CD4-positive, alpha-beta T cell (primary cell): Measurements from ENCODE around the gene DTX2. TPM values are rescaled to one million over a fixed set of nuclear protein-coding genes. Genes with fewer than 3 reads are reported as not detected.

Source experiments
- ATAC-seq: fragments of 200-7000 bp; cut with Tn5 transposase; one replicate; pipeline ENCODE4 v1.10.0; 2022; ENCODE audit warnings: mild to moderate bottlenecking; ENCODE audit not compliant: poor library complexity
- CTCF ChIA-PET: fragments of 350-600 bp; sonication (Branson Sonifier 250); formaldehyde crosslinking; loops from one replicate; lab custom pipeline; 2021; ENCODE audit warnings: antibody characterized with exemption, inconsistent platforms; lab: Charles Lee
- POLR2A ChIA-PET: fragments of 350-600 bp; sonication (Branson Sonifier 250); formaldehyde crosslinking; loops from one replicate; lab custom pipeline; 2021; ENCODE audit warnings: antibody characterized with exemption, inconsistent platforms; lab: Charles Lee
- DNase-seq, 14 experiments: peaks; one replicate each; pipeline ENCODE4 v3.0.0-alpha.2; 2013 to 2020; ENCODE audit warnings: mixed read lengths in 2 of 14
- H3K27ac ChIP-seq, 2 donors: one replicate each; pipeline versions ENCODE4 v1.5.1 to v1.7.0; 2013; ENCODE audit warnings: low read length in 2 of 2, low read depth in 1 of 2, mild to moderate bottlenecking in 1 of 2
- H3K27me3 ChIP-seq, 2 experiments: 1 replicate in 1 of 2; 2 replicates in 1 of 2; pipeline versions ENCODE4 v1.6.1 to v1.7.0; 2013; ENCODE audit warnings: low read length in 2 of 2, control low read depth in 1 of 2, mild to moderate bottlenecking in 1 of 2, moderate library complexity in 1 of 2; ENCODE audit not compliant: insufficient read depth in 2 of 2, control insufficient read depth in 1 of 2
- H3K36me3 ChIP-seq: one replicate; pipeline ENCODE4 v1.6.1; 2013; ENCODE audit warnings: low read length, control low read depth; ENCODE audit not compliant: insufficient read depth
- H3K4me1 ChIP-seq: one replicate; pipeline ENCODE4 v1.6.1; 2013; ENCODE audit warnings: low read length, control low read depth; ENCODE audit not compliant: insufficient read depth
- H3K4me3 ChIP-seq: one replicate; pipeline ENCODE4 v1.5.1; 2013; ENCODE audit warnings: mild to moderate bottlenecking, low read length, moderate library complexity
- H3K9me3 ChIP-seq, 2 experiments: 1 replicate in 1 of 2; 2 replicates in 1 of 2; pipeline versions ENCODE4 v1.6.1 to v1.7.0; 2013; ENCODE audit warnings: low read length in 2 of 2, mild to moderate bottlenecking in 2 of 2, control low read depth in 1 of 2, moderate library complexity in 1 of 2; ENCODE audit not compliant: control insufficient read depth in 1 of 2, insufficient read depth in 1 of 2
- H3K27ac Mint-ChIP-seq: one replicate; pipeline ENCODE4 v1.8.0; 2020; ENCODE audit warnings: mixed read lengths
- H3K27me3 Mint-ChIP-seq: one replicate; pipeline ENCODE4 v1.8.0; 2021; ENCODE audit warnings: mixed read lengths
- H3K36me3 Mint-ChIP-seq: one replicate; pipeline ENCODE4 v1.8.0; 2021; ENCODE audit warnings: low read depth, mixed read lengths
- H3K4me1 Mint-ChIP-seq: one replicate; pipeline ENCODE4 v1.8.0; 2021; ENCODE audit warnings: low read depth, mixed read lengths
- H3K4me3 Mint-ChIP-seq: one replicate; pipeline ENCODE4 v1.8.0; 2020; ENCODE audit warnings: mild to moderate bottlenecking, mixed read lengths
- H3K9me3 Mint-ChIP-seq: one replicate; pipeline ENCODE4 v1.8.0; 2020; ENCODE audit warnings: mixed read lengths
- CTCF ChIP-seq: fragments of 200-600 bp; IDR thresholded peaks from one replicate; pipeline ENCODE4 v1.8.0; 2022; ENCODE audit warnings: antibody characterized with exemption, mild to moderate bottlenecking
- intact Hi-C, 2 experiments: fragments of 100-400 bp; cut with DNase I in 1 of 2; cut with micrococcal nuclease in 1 of 2; formaldehyde crosslinking; loops; one replicate each; pipeline versions ENCODE4 v1.15.1 to v1.9.0; 2023 to 2025; cut with DNase I, micrococcal nuclease
- total RNA-seq, 174 experiments: library from RNA in 2 of 174; stranded (reverse) in 2 of 174; gene quantifications; one replicate each; pipeline ENCODE4 v1.2.3 and lab custom pipeline; 2021 to 2026

Gene DTX2
- total RNA-seq, 2 experiments from 2014 or later = 18.2 to 19.2 TPM

- H3K27me3 ChIP-seq = peaks cover 0 to 2% of the 10 kb centered on the region in 2 experiments
- ChIA-PET CTCF (no interaction called here), POLR2A (no interaction called here)
- H3K27ac Mint-ChIP-seq = no peak overlapping the region
- peaks cover 5% of the 10 kb centered on the region for H3K4me1 ChIP-seq
- intact Hi-C loops = no loop called here
- no peak for ATAC-seq
- H3K36me3 ChIP-seq = no peaks in the 10 kb centered on the region
- DNase-seq = no peak
- no peaks in the 10 kb centered on the region for H3K36me3 Mint-ChIP-seq
- H3K27ac ChIP-seq = no peak overlapping the region
- H3K9me3 ChIP-seq = no peaks in the 10 kb centered on the region
- peaks cover 4% of the 10 kb centered on the region for H3K27me3 Mint-ChIP-seq
- H3K4me1 Mint-ChIP-seq = no peaks in the 10 kb centered on the region
- no peaks in the 10 kb centered on the region for H3K9me3 Mint-ChIP-seq
- no peak overlapping the region for H3K4me3 Mint-ChIP-seq
- H3K4me3 ChIP-seq = no peak overlapping the region
- TF ChIP-seq CTCF = no peak
These were observed 35.3 kb upstream of the DTX2 start for GRCh38 chr7:76426246-76426645.

- Histone ChIP-seq H3K36me3 (no peaks in the 10 kb centered on the region), H3K9me3 (no peaks in the 10 kb centered on the region), H3K4me3 (no peak overlapping the region), H3K4me1 (peaks cover 5% of the 10 kb centered on the region), H3K27me3 (peaks cover 0 to 2% of the 10 kb centered on the region in 2 experiments), H3K27ac (no peak overlapping the region)
- CTCF ChIA-PET = no interaction called here
- no peaks in the 10 kb centered on the region for H3K9me3 Mint-ChIP-seq
- POLR2A ChIA-PET = interaction anchor here (0.6 kb wide), 1 partner anchor 42 kb away, joined by 3 read pairs; no protein-coding TSS in a partner anchor
- no peak overlapping the region for H3K4me3 Mint-ChIP-seq
- no peaks in the 10 kb centered on the region for H3K36me3 Mint-ChIP-seq
- H3K27ac Mint-ChIP-seq = no peak overlapping the region
- ATAC-seq (no peak), DNase-seq (no peak)
- no peak for TF ChIP-seq CTCF
- no peaks in the 10 kb centered on the region for H3K4me1 Mint-ChIP-seq
- H3K27me3 Mint-ChIP-seq = peaks cover 4% of the 10 kb centered on the region
- intact Hi-C loops = no loop called here
These were observed 33.9 kb upstream of the DTX2 start for GRCh38 chr7:76427635-76428034.

GRCh38 chr7:76428149-76428823, 33.2 kb upstream of the DTX2 start:
- H3K27me3 Mint-ChIP-seq = peaks cover 4% of the 10 kb centered on the region
- no peak overlapping the region for H3K27ac Mint-ChIP-seq
- ChIA-PET POLR2A (no interaction called here), CTCF (no interaction called here)
- ATAC-seq = no peak
- intact Hi-C loops = no loop called here
- H3K4me3 ChIP-seq = no peak overlapping the region
- no peaks in the 10 kb centered on the region for H3K9me3 Mint-ChIP-seq
- H3K36me3 Mint-ChIP-seq = no peaks in the 10 kb centered on the region
- no peak overlapping the region for H3K27ac ChIP-seq
- no peaks in the 10 kb centered on the region for H3K36me3 ChIP-seq
- H3K4me1 Mint-ChIP-seq = no peaks in the 10 kb centered on the region
- H3K9me3 ChIP-seq = no peaks in the 10 kb centered on the region
- H3K27me3 ChIP-seq = peaks cover 0 to 2% of the 10 kb centered on the region in 2 experiments
- no peak for DNase-seq
- no peak overlapping the region for H3K4me3 Mint-ChIP-seq
- no peak for TF ChIP-seq CTCF
- peaks cover 5% of the 10 kb centered on the region for H3K4me1 ChIP-seq
